ENCODE measurements around the gene S100A8.

The S100A8 gene

DNA sequence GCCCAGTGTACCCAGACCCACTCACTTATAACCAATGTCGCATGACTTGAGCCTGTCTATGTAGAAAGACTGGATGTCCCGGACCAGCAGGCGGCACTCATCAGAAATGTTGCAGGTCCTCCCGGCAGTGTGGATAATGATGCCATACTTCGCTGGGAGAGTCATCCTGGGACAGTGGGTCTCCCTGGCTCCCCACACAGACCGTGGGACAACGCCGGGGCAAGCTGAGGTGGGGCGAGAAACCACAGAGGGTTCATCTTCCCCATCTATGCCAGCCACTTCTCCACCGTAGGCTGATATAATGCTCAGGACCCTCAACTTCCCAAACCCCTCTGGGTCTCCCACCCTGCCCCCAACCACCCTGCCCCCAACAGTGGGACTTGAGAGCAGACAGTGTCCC lies 50.5 kb downstream of the S100A8 start:
- Histone ChIP-seq H3K9ac (ENCODE audit: low read length) (no peak overlapping the region), H3K4me1 (ENCODE audit: control insufficient read depth, insufficient read depth, low read length) (no peaks in the 10 kb centered on the region), H3K36me3 (ENCODE audit: control insufficient read depth, insufficient read depth, low read length, severe bottlenecking) (no peaks in the 10 kb centered on the region), H3K27me3 (replicated peaks; ENCODE audit: control insufficient read depth, insufficient read depth, low read length) (peaks cover 53% of the 10 kb centered on the region), H3K4me3 (ENCODE audit: low read length) (no peak overlapping the region), H3K9me3 (ENCODE audit: control insufficient read depth, low read length) (no peaks in the 10 kb centered on the region)
- DNase-seq (ENCODE audit: low read depth): no peak
